ENCODE data around the gene TSPO.

Gene TSPO

GRCh38 chr22:43162412-43163150 lies 11.2 kb downstream of the TSPO start:
- Histone ChIP-seq H3K27ac (ENCODE audit: low read depth, low read length, poor library complexity, severe bottlenecking) (no peak overlapping the region), H3K27me3 (ENCODE audit: insufficient read depth, low read length) (0 out of 2 replicates have a peak, but pooled peaks cover 13% of the 10 kb centered on the region), H4K20me1 (ENCODE audit: insufficient read depth, low read length) (no peaks in the 10 kb centered on the region), H3K36me3 (ENCODE audit: insufficient read depth, low read length) (peaks cover 8% of the 10 kb centered on the region), H3K9me2 (ENCODE audit: low read depth, low read length) (no peaks in the 10 kb centered on the region), H2AFZ (ENCODE audit: low read length) (no peak overlapping the region), H3K79me2 (ENCODE audit: insufficient read depth, low read length) (no peaks in the 10 kb centered on the region), H3F3A (ENCODE audit: insufficient read depth, low read length) (no peaks in the 10 kb centered on the region), H3K4me3 (ENCODE audit: low read depth, low read length, poor library complexity, severe bottlenecking) (no peak overlapping the region), H3K9me3 (ENCODE audit: low read length) (no peaks in the 10 kb centered on the region), H3K4me2 (ENCODE audit: low read length) (no peak overlapping the region), H3K4me1 (ENCODE audit: insufficient read depth, low read length, severe bottlenecking) (peaks cover 25% of the 10 kb centered on the region), H3K9ac (ENCODE audit: low read length) (no peak overlapping the region)
- no peak for TF ChIP-seq EZH2 (IDR thresholded peaks at IDR 0.05; ENCODE audit: borderline replicate concordance, low read length)

DNA sequence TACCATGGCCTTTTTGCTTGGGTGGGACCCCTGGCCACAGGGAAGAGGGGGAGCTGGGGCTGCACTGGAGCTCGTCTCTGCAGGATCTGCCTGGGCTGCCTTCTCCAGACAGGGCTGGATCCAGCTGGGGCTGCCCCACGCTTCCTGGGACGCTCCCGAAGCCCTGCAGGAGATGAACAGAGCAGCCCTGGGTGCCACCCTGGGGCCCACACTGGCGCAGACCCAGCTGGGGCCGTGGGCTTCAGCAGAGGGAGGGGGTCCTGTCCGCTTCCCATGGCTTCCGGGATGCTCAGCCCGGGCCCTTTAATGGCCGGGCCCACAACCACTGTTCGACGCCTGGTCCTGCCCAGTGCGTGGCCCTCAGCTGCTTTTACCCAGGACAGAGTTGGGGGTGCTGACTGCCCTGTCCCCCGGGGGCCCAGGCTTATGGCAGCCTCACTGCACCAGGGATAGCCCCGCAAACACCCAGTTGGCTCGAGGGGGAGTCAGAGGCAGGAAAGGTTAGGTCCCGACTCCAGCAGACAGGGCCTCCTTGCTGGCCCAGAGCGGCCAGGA lies 12.0 kb downstream of the TSPO start:
- Histone ChIP-seq H3K36me3 (ENCODE audit: insufficient read depth, low read length) (peaks cover 15% of the 10 kb centered on the region), H3K79me2 (ENCODE audit: insufficient read depth, low read length) (no peaks in the 10 kb centered on the region), H4K20me1 (ENCODE audit: insufficient read depth, low read length) (no peaks in the 10 kb centered on the region), H3K4me2 (ENCODE audit: low read length) (peak overlapping the region; percentile 37), H3K27ac (ENCODE audit: low read depth, low read length, poor library complexity, severe bottlenecking) (no peak overlapping the region), H3K27me3 (ENCODE audit: insufficient read depth, low read length) (0 out of 2 replicates have a peak, but pooled peaks cover 13% of the 10 kb centered on the region), H3K4me3 (ENCODE audit: low read depth, low read length, poor library complexity, severe bottlenecking) (peak overlapping the region; percentile 25), H3K9ac (ENCODE audit: low read length) (no peak overlapping the region; the same call in 1 of the 2 replicates), H3K4me1 (ENCODE audit: insufficient read depth, low read length, severe bottlenecking) (peaks cover 25% of the 10 kb centered on the region), H3K9me2 (ENCODE audit: low read depth, low read length) (no peaks in the 10 kb centered on the region), H3K9me3 (ENCODE audit: low read length) (no peaks in the 10 kb centered on the region), H3F3A (ENCODE audit: insufficient read depth, low read length) (no peaks in the 10 kb centered on the region), H2AFZ (ENCODE audit: low read length) (no peak overlapping the region)
- TF ChIP-seq EZH2 (IDR thresholded peaks at IDR 0.05; ENCODE audit: borderline replicate concordance, low read length): no peak
- TF ChIP-seq, protein P1, sequence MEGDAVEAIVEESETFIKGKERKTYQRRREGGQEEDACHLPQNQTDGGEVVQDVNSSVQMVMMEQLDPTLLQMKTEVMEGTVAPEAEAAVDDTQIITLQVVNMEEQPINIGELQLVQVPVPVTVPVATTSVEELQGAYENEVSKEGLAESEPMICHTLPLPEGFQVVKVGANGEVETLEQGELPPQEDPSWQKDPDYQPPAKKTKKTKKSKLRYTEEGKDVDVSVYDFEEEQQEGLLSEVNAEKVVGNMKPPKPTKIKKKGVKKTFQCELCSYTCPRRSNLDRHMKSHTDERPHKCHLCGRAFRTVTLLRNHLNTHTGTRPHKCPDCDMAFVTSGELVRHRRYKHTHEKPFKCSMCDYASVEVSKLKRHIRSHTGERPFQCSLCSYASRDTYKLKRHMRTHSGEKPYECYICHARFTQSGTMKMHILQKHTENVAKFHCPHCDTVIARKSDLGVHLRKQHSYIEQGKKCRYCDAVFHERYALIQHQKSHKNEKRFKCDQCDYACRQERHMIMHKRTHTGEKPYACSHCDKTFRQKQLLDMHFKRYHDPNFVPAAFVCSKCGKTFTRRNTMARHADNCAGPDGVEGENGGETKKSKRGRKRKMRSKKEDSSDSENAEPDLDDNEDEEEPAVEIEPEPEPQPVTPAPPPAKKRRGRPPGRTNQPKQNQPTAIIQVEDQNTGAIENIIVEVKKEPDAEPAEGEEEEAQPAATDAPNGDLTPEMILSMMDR (IDR thresholded peaks at IDR 0.05; ENCODE audit: low read length): no peak

DNA sequence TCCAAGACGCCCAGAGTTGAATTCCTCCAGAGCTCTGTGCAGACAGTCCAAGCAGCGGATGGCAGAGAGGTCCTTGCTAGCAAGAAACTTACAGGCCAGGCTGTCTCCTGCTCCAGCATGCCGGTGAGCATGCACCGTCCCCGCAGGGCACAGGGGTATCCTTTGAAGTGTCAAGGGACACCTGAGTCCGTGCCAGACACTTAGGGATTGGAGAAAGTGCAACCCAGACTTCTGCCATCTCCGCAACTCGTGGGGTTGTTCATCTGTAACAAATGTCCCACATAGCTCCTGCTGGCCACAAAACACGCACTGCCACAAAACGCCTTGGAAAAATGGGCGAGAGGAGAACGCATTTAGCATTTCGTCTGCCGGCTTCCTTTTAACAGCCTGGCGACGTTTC lies 13.3 kb downstream of the TSPO start:
- no peak for TF ChIP-seq EZH2 (IDR thresholded peaks at IDR 0.05; ENCODE audit: borderline replicate concordance, low read length)
- Histone ChIP-seq H2AFZ (ENCODE audit: low read length) (no peak overlapping the region), H3K9me2 (ENCODE audit: low read depth, low read length) (no peaks in the 10 kb centered on the region), H3K4me2 (ENCODE audit: low read length) (no peak overlapping the region), H3K9me3 (ENCODE audit: low read length) (no peaks in the 10 kb centered on the region), H3K36me3 (ENCODE audit: insufficient read depth, low read length) (peaks cover 28% of the 10 kb centered on the region), H4K20me1 (ENCODE audit: insufficient read depth, low read length) (no peaks in the 10 kb centered on the region), H3K27ac (ENCODE audit: low read depth, low read length, poor library complexity, severe bottlenecking) (no peak overlapping the region), H3K4me3 (ENCODE audit: low read depth, low read length, poor library complexity, severe bottlenecking) (no peak overlapping the region), H3K9ac (ENCODE audit: low read length) (no peak overlapping the region), H3F3A (ENCODE audit: insufficient read depth, low read length) (no peaks in the 10 kb centered on the region), H3K79me2 (ENCODE audit: insufficient read depth, low read length) (no peaks in the 10 kb centered on the region), H3K4me1 (ENCODE audit: insufficient read depth, low read length, severe bottlenecking) (peaks cover 25% of the 10 kb centered on the region), H3K27me3 (ENCODE audit: insufficient read depth, low read length) (0 out of 2 replicates have a peak, but pooled peaks cover 4% of the 10 kb centered on the region)

DNA sequence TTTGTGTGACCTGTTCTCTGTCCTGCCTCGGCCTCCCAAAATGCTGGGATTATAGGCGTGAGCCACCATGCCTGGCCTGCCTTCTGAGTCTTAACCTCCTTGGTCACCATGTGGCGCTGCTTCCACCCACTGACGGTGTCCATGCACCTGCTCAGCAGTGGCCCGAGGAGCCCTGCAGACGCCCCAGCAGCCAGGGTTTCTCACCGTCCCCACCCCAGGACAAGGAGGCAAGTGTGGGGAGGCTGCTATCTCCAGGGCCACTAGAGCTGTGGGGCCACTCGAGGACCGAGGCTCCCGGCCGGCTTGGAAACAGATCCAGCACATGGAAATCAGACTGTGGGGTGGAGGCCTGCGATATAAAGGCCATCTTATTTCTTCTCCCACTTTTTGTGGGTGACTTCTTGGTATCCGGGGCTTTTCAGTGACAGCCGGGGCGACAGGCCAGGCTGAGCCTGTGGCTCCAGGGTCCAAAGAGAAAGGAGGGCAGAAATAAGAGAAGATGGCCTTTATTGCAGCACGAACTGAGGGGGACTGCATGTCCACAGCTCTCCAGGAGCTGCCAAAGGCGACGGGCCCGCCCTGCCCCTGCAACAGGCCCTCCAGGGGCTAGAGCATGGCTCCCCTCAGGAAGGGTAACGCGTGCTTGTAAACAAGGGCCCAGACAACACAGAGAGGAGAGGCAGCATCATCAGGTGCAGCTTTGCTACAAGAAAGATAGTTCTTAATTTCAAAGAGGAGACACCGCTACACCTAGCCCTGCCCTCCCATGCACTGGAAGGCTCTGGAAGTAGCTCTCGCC lies 15.0 kb downstream of the TSPO start:
- Histone ChIP-seq H3K9me3 (ENCODE audit: low read length) (no peaks in the 10 kb centered on the region), H4K20me1 (ENCODE audit: insufficient read depth, low read length) (no peaks in the 10 kb centered on the region), H3K4me3 (ENCODE audit: low read depth, low read length, poor library complexity, severe bottlenecking) (no peak overlapping the region), H3K4me2 (ENCODE audit: low read length) (no peak overlapping the region), H3K79me2 (ENCODE audit: insufficient read depth, low read length) (no peaks in the 10 kb centered on the region), H2AFZ (ENCODE audit: low read length) (no peak overlapping the region), H3K36me3 (ENCODE audit: insufficient read depth, low read length) (peaks cover 45% of the 10 kb centered on the region), H3K9me2 (ENCODE audit: low read depth, low read length) (no peaks in the 10 kb centered on the region), H3K9ac (ENCODE audit: low read length) (no peak overlapping the region), H3K4me1 (ENCODE audit: insufficient read depth, low read length, severe bottlenecking) (peaks cover 25% of the 10 kb centered on the region), H3K27me3 (ENCODE audit: insufficient read depth, low read length) (0 out of 2 replicates have a peak, but pooled peaks cover 3% of the 10 kb centered on the region), H3F3A (ENCODE audit: insufficient read depth, low read length) (no peaks in the 10 kb centered on the region), H3K27ac (ENCODE audit: low read depth, low read length, poor library complexity, severe bottlenecking) (no peak overlapping the region)
- no peak for TF ChIP-seq EZH2 (IDR thresholded peaks at IDR 0.05; ENCODE audit: borderline replicate concordance, low read length)

All from OCI-LY1 (cell line).